HG03432 (cell line): Measurements from ENCODE around the gene C2orf80.
"Not testable (repeated sequence)": the region's sequence is repeated elsewhere in the genome, so short reads cannot be mapped to it uniquely, and the experiment has no call there.

ENCODE experiments used
- ATAC-seq: cut with Tn5 transposase; IDR thresholded peaks from one replicate; pipeline ENCODE4 v1.9.1; 2021; ENCODE audit warnings: mild to moderate bottlenecking, moderate library complexity; ENCODE audit not compliant: unreplicated experiment

C2orf80 gene

GRCh38 chr2:208179028-208179609 lies 10.7 kb downstream of the C2orf80 start:
- ATAC-seq = no peak

DNA sequence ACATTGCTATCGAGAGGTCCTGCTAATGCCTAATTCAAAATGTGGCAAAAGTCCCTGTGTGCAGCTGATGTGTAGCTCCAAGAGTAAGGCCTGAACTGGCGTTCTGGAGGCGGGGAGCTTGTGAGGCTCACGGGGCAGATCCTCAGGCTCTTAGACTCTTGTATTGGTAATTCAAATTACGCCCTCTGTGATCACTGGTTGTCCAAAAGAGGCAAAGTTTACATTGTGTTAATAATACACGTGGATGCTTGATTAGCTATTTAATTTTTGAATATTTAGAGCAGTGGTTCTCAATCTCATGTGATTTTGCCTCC lies 14.0 kb downstream of the C2orf80 start:
- ATAC-seq = no peak

DNA sequence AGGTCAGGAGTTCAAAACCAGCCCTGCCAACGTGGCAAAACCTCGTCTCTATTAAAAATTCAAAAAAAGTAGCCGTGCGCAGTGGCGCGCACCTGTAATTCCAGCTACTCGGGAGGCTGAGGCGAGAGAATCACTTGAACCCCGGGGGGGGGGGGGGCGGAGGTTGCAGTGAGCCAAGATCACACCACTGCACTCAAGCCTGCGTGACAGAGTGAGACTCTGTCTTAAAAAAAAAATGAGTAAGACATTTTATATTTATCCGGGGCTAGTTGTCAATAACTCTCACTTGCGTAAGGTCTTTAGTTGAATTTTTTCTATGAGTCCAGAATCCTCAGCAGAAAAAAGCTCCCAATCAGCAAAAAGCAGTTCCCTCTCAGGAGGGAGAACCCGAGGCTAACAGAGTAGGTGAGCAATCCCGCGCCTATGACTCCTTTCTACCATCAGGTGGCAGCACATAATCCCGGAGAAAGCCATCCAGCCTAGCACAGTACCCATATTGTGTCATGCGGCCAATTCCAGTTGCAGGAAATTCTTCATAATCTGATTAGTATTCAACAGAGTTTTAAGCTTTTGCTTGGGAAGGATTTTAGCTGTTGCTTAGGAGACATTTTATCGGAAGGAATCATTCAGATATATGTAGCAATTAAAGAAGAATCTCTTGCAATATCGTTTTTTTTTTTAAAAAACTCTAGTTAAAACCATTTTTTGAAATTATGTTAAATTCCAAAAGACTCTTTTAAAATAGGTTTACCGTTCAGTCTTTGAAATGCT lies 14.6 kb downstream of the C2orf80 start:
- ATAC-seq = peak; percentile 99

DNA sequence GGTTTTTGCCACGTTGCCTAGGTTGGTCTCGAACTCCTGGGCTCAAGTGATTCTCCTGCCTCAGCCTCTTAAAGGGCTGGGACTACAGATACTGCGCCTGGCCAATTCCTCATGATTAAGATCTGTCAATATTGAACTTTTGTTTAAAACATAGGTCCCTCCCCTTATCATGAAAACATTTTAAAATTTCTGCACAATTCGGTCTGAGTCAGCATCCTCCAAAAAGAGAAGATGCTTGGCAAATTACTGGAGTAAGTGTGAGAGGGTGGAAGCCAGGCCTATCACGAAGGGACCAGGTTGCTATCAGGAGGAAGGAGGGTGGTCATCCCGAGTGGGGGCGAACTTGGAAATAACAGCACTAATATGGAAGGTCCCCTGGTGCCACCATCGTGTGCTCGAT lies 15.7 kb downstream of the C2orf80 start:
- ATAC-seq = no peak

GRCh38 chr2:208172125-208172524 lies 17.7 kb downstream of the C2orf80 start:
- no peak for ATAC-seq

- ATAC-seq = no peak
Observed at GRCh38 chr2:208164951-208165755, 24.7 kb downstream of the C2orf80 start.

DNA sequence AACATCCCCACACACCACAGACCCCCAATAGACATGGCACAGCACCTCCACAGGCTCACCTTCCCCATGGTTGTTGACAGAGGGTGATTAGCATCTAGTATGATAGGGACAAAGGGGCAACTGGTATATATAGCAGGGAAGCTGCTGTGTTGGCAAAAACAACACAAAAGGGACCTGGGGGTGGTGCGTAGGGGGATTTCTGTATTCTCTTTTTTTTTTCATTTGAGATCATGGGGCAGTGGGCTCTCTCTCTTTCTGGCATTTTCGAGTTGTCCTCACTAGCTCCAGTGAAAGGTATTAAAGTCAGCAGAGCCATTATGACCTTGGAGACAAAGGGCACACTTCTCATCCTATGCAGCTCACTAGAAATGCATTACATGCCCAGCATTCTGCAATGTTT lies 26.3 kb downstream of the C2orf80 start, which contains the start of gene CRYGA:
CRYGA (minus strand) TSS at position 101 of the 400 bp plus-strand sequence; CDS start at position 68, 33 bp downstream.
- no peak for ATAC-seq

- ATAC-seq = no peak
Observed at GRCh38 chr2:208156439-208156838, 33.4 kb downstream of the C2orf80 start.

GRCh38 chr2:208153156-208153555 lies 36.7 kb downstream of the C2orf80 start:
- no peak for ATAC-seq

DNA sequence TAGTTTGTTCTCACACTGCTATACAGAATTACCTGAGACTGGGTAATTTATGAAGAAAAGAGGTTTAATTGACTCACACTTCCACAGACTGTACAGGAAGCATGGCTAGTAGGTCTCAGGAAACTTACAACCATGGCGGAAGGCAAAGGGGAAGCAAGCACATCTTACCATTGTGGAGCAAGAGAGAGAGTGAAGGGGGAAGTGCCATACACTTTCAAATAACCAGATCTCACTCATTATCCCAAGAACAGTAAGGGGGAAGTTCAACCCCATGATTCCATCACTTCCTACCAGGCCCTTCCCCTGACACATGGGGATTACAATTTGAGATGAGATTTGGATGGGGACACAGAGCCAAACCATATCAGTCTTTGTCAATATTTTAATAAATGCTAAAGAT lies 38.9 kb downstream of the C2orf80 start:
- no peak for ATAC-seq

DNA sequence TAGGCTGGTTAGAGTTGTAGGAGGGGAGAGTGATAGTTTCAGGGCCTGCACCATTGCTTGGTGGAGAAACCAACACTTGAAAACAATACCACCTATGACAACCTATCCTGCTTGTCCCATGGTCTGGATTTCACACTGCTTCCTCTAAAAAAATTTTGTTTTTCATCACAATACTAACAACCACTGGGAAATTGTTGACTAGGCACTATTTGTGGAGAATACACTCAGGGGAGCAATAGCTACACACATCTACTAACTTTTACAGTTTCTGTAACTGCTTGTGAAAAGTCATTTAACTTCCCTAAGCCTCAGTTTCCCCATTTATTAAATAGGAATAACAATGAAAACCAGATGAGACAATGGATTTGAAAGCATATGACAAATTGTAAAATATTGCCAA lies 39.7 kb downstream of the C2orf80 start:
- ATAC-seq = no peak

- no peak for ATAC-seq
Observed at GRCh38 chr2:208148803-208149202, 41.0 kb downstream of the C2orf80 start.

- no peak for ATAC-seq
Observed at GRCh38 chr2:208147759-208148158, 42.1 kb downstream of the C2orf80 start.

DNA sequence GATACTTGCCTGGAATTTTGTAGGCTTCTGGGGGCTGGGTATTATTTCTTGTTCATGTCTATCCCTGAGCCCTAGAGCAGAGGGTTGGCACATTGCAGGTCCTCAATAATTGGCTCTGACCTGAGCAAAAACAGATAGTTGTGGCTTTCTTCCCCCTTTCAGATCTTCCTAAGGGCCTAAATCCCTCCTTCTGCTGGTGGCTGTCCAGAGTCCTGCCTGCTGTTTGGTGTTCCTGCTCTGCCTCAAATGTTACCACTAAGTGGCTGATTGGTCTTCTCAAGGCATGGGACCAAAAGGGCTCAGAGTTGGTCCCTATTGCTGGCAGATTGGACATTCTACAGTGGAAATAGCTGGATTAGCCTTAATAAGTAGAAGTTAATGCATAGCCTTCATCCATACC lies 42.8 kb downstream of the C2orf80 start:
- ATAC-seq = no peak

GRCh38 chr2:208146006-208146405 lies 43.8 kb downstream of the C2orf80 start, which contains the start of gene CRYGB:
CRYGB (minus strand) TSS chr2:208146158; CDS start chr2:208146120, 38 bp downstream.
- no peak for ATAC-seq

DNA sequence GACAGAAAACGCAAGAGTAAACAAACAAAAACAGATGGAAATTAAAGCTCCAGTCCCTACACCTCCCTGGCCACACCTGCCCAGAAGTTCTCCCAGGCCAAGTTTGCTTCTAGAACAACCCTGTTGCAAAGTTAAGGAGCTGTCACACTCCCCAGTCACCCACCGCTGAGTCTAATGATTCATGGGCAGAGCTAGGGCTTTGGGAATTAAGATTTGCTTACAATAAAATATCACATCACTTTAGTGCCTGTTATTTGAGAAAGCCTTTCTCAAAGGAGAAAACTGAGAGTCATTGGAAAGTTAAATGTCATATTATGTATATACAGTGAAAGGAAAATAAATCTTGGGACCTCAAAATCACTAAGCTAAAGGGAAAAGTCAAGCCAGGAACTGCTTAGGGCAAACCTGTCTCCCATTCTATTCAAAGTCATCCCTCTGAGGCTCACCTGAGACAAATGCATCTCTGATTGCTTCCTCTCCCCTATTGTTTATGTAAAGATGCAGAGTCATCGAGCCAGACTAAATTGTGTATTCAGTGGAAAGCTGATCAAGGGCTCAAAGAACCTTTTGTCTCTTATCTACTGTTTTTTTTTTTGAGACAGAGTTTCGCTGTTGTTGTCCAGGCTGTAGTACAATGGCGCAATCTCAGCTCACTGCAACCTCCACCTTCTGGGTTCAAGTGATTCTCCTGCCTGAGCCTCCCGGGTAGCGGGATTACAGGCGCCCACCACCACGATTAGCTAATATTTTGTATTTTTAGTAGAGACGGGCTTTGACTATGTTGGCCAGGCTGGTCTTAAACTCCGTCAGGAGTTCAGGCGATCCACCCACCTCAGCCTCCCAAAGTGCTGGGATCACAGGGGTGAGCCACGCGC lies 46.7 kb downstream of the C2orf80 start:
- ATAC-seq = no peak

DNA sequence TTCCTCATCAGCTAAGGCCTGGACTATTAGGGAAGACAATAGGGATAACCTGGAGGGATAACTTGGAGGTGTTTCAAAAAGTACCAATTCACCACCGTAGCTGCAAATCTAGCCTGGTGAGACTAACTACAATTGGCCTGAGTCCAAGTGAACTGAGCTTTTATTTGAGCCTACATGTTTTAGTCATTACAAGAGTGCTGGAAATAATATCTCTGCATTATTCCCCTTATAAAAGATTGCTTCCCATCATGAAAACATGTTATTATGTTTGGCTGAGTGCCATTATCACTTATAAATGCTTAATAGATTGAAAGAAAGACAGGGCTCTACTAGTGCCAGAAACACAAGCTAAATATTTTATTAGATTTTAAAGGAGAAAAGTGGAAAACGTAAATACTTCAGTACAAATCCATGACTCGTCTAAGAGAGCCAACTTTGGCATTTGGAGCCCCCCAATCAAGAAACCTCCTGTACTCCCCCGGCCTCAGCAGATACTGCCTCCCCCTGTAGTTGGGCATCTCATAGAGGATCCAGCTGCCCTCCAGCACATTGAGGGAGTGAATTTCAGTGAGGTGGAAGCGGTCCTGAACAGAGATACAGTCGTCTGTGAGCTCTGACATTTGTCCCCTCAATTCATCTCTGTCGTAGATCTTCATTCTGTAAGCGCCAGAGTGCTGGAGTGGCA lies 47.4 kb downstream of the C2orf80 start:
- ATAC-seq = no peak

GRCh38 chr2:208139447-208139846 lies 50.4 kb downstream of the C2orf80 start:
- ATAC-seq = no peak

- not testable (repeated sequence) for ATAC-seq
Observed at GRCh38 chr2:208138334-208138733, 51.5 kb downstream of the C2orf80 start.

DNA sequence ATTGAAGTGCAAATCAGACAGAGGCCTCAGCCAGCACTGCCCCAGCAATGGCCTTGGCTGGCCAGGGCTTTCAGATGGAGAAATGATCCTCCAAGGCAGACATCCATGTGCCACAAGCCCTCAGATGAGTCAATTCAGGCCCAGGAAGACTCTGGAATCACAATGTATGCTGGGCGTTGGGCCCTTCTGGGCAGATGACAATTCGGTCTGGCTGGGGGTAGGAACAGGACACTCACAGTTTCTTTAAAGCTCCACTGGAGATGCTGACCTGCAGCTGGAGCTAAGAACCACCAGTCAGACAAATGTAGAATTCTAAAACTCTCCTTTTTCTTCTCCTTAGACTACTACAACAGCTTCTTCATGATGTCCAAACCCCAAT lies 53.1 kb downstream of the C2orf80 start:
- no peak for ATAC-seq
